ENCODE data around the gene ITGB7. TPM values are rescaled to one million over a fixed set of nuclear protein-coding genes. Genes with fewer than 3 reads are reported as not detected.

ITGB7 gene
- total and polyA plus RNA-seq, 2 donors (not counting 3 experiments of a cell fraction or from before 2014, with no cell fraction given) = 0.17 TPM; not detected in 1

GRCh38 chr12:53214221-53214620 is 7.2 kb upstream of the ITGB7 start:
- peak; percentile 24 for FAIRE-seq
- intact Hi-C loops (cut with micrococcal nuclease) = loop anchor here (1.0 kb wide), 1 partner anchor 8 kb away; no protein-coding TSS in a partner anchor
- BruUV-seq (replicated peaks) = no TSS peak

GRCh38 chr12:53213348-53213747 is 6.3 kb upstream of the ITGB7 start:
- Histone ChIP-seq H3K27ac (ENCODE audit: insufficient read depth, low read depth, low read length) (no peak overlapping the region), H3K9me3 (replicated peaks; ENCODE audit: control insufficient read depth, insufficient read depth, low read length) (no peaks in the 10 kb centered on the region), H3K4me2 (ENCODE audit: insufficient read depth, low read length) (no peak overlapping the region), H3K27me3 (ENCODE audit: control insufficient read depth in 2 of 2, insufficient read depth in 2 of 2, low read length in 2 of 2) (no peaks in the 10 kb centered on the region), H3K9me1 (replicated peaks; ENCODE audit: control insufficient read depth, extremely low read depth, insufficient read depth, low read length) (no peaks in the 10 kb centered on the region), H3K4me3 (replicated peaks in 1 of 3; ENCODE audit: insufficient read depth in 1 of 3, low read depth in 1 of 3, low read length in 3 of 3) (no peak overlapping the region), H4K20me1 (replicated peaks; ENCODE audit: control insufficient read depth, extremely low read depth, insufficient read depth, low read length) (no peaks in the 10 kb centered on the region), H2AFZ (ENCODE audit: low read depth, low read length) (no peak overlapping the region), H3K9ac (replicated peaks; ENCODE audit: extremely low read depth, insufficient read depth, low read length) (no peak overlapping the region), H3K79me2 (ENCODE audit: control insufficient read depth, insufficient read depth, low read length) (no peaks in the 10 kb centered on the region), H3K4me1 (ENCODE audit: control insufficient read depth, extremely low read depth, insufficient read depth, low read length) (peaks cover 31% of the 10 kb centered on the region), H3K36me3 (ENCODE audit: control insufficient read depth in 2 of 2, extremely low read depth in 1 of 2, insufficient read depth in 2 of 2, low read length in 2 of 2) (peaks cover 0 to 2% of the 10 kb centered on the region in 2 experiments)
- FAIRE-seq (peak; percentile 75), DNase-seq (ENCODE audit: low read depth, low spot score) (peak; percentile 69)
- CTCF ChIA-PET = interaction anchor here (0.6 to 7.3 kb wide), 49 partner anchors 8 to 296 kb away, joined by 3 to 366 read pairs (median 6); partner anchors contain the start of genes AAAS, CSAD, ESPL1 and MYG1
- dilution Hi-C loops (cut with MboI; ENCODE audit: extremely low pct_ligation_motif_present, low sequenced_read_pairs) = no loop called here
- BruUV-seq (replicated peaks) = no TSS peak
- TF ChIP-seq MYC (IDR thresholded peaks at IDR 0.05; ENCODE audit: low read depth, low read length) = no peak
- TF ChIP-seq FOS (IDR thresholded peaks at IDR 0.05; ENCODE audit: borderline replicate concordance, insufficient read depth, low read length) = no peak
- TF ChIP-seq POLR2A (IDR thresholded peaks at IDR 0.05; ENCODE audit: low read depth, low read length) = no peak
- TF ChIP-seq GATA2 (IDR thresholded peaks at IDR 0.05; ENCODE audit: insufficient read depth, insufficient read length, low read depth, low read length) = no peak
- no peak for TF ChIP-seq POLR2AphosphoS5 (IDR thresholded peaks at IDR 0.05; ENCODE audit: insufficient read depth, low read depth, low read length)
- peak; percentile 87 to 95 for TF ChIP-seq CTCF (IDR thresholded peaks at IDR 0.05; ENCODE audit: extremely low read depth in 1 of 2, insufficient read depth in 1 of 2, low read depth in 1 of 2, low read length in 2 of 2)
- TF ChIP-seq EZH2 (IDR thresholded peaks at IDR 0.05; ENCODE audit: borderline replicate concordance, low read depth, low read length, severe bottlenecking) = no peak
- POLR2A ChIA-PET = interaction anchor here (1.5 kb wide), 1 partner anchor 108 kb away, joined by 6 read pairs; the partner anchor contains the start of gene AAAS
- intact Hi-C loops (cut with micrococcal nuclease) = loop anchor here (1.0 kb wide), 5 partner anchors 38 to 208 kb away; partner anchors contain the start of genes AAAS and ESPL1

More at GRCh38 chr12:53214221-53214620, 7.2 kb upstream of the ITGB7 start:
- POLR2A ChIA-PET = interaction anchor here (1.5 kb wide), 1 partner anchor 107 kb away, joined by 6 read pairs; the partner anchor contains the start of gene AAAS
- no peak overlapping the region for H3K9ac ChIP-seq (replicated peaks; ENCODE audit: extremely low read depth, insufficient read depth, low read length)
- CTCF ChIA-PET = interaction anchor here (0.9 to 7.3 kb wide), 28 partner anchors 9 to 165 kb away, joined by 3 to 366 read pairs (median 8); partner anchors contain the start of genes AAAS, CSAD, ESPL1 and MYG1
- H3K9me3 ChIP-seq (replicated peaks; ENCODE audit: control insufficient read depth, insufficient read depth, low read length) = no peaks in the 10 kb centered on the region
- no peak for DNase-seq (ENCODE audit: low read depth, low spot score)
- H3K27ac ChIP-seq (ENCODE audit: insufficient read depth, low read depth, low read length) = peak overlapping the region; percentile 11
- H3K9me1 ChIP-seq (replicated peaks; ENCODE audit: control insufficient read depth, extremely low read depth, insufficient read depth, low read length) = no peaks in the 10 kb centered on the region
- peaks cover 0 to 2% of the 10 kb centered on the region in 2 experiments for H3K36me3 ChIP-seq (ENCODE audit: control insufficient read depth in 2 of 2, extremely low read depth in 1 of 2, insufficient read depth in 2 of 2, low read length in 2 of 2)
- H3K4me2 ChIP-seq (ENCODE audit: insufficient read depth, low read length) = peak overlapping the region; percentile 21
- no peaks in the 10 kb centered on the region for H3K79me2 ChIP-seq (ENCODE audit: control insufficient read depth, insufficient read depth, low read length)
- peaks cover 36% of the 10 kb centered on the region for H3K4me1 ChIP-seq (ENCODE audit: control insufficient read depth, extremely low read depth, insufficient read depth, low read length)
- H2AFZ ChIP-seq (ENCODE audit: low read depth, low read length) = no peak overlapping the region
- dilution Hi-C loops (cut with MboI; ENCODE audit: extremely low pct_ligation_motif_present, low sequenced_read_pairs) = no loop called here
- no peak for TF ChIP-seq FOS (IDR thresholded peaks at IDR 0.05; ENCODE audit: borderline replicate concordance, insufficient read depth, low read length)
- no peaks in the 10 kb centered on the region for H4K20me1 ChIP-seq (replicated peaks; ENCODE audit: control insufficient read depth, extremely low read depth, insufficient read depth, low read length)
- no peaks in the 10 kb centered on the region for H3K27me3 ChIP-seq (ENCODE audit: control insufficient read depth in 2 of 2, insufficient read depth in 2 of 2, low read length in 2 of 2)
- H3K4me3 ChIP-seq (replicated peaks in 1 of 3; ENCODE audit: insufficient read depth in 1 of 3, low read depth in 1 of 3, low read length in 3 of 3) = no peak overlapping the region

All from endothelial cell of umbilical vein (primary cell).